ENCODE results near the gene TAGAP.

Gene TAGAP

DNA sequence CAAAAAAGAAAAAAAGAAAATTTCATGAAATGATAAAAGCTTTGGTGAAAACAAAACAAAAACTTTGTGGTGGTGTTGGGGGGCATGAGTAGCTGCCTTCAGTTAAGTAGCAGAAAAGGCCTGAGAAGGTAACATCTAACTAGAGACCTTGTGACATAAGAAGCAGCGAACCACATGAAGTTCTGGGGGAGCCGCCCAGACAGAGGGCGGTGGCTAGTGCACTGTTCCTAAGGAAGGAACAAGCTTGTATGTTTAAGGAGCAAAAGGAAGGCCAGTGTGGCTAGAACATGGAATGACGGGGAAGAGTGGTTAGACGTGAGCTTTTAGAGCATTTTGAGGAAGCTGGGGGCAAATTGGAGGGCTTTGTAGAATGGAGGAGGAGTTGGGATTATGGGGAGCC is 37.3 kb downstream of the TAGAP start:
- TF ChIP-seq CTCF (IDR thresholded peaks at IDR 0.05; ENCODE audit: low read depth, low read length, missing control alignments): no peak
- H3K4me3 ChIP-seq (ENCODE audit: low read depth, low read length): no peak overlapping the region
- in situ Hi-C loops (cut with HindIII; ENCODE audit: low sequenced_read_pairs): no loop called here
- no peak for DNase-seq (ENCODE audit: low read depth)

GRCh38 chr6:159005436-159005835 is 39.4 kb downstream of the TAGAP start:
- no peak overlapping the region for H3K4me3 ChIP-seq (ENCODE audit: low read depth, low read length)
- TF ChIP-seq CTCF (IDR thresholded peaks at IDR 0.05; ENCODE audit: low read depth, low read length, missing control alignments): no peak
- no peak for DNase-seq (ENCODE audit: low read depth)
- in situ Hi-C loops (cut with HindIII; ENCODE audit: low sequenced_read_pairs): no loop called here

GRCh38 chr6:159004592-159004991 is 40.2 kb downstream of the TAGAP start:
- TF ChIP-seq CTCF (IDR thresholded peaks at IDR 0.05; ENCODE audit: low read depth, low read length, missing control alignments): no peak
- no peak overlapping the region for H3K4me3 ChIP-seq (ENCODE audit: low read depth, low read length)
- in situ Hi-C loops (cut with HindIII; ENCODE audit: low sequenced_read_pairs): no loop called here
- DNase-seq (ENCODE audit: low read depth): no peak

- no peak for DNase-seq (ENCODE audit: low read depth)
Measured at GRCh38 chr6:159002432-159003155, 42.2 kb downstream of the TAGAP start.

GRCh38 chr6:158999666-159000403 is 45.0 kb downstream of the TAGAP start, which contains the start of gene RSPH3:
RSPH3 (minus strand) TSS chr6:159000202; CDS start chr6:158999550, 652 bp downstream.
- peak; percentile 67 for DNase-seq (ENCODE audit: low read depth)
- peak; percentile 17 for TF ChIP-seq CTCF (IDR thresholded peaks at IDR 0.05; ENCODE audit: low read depth, low read length, missing control alignments)
- in situ Hi-C loops (cut with HindIII; ENCODE audit: low sequenced_read_pairs): no loop called here
- peak within 1 kb of the TSS; percentile 86 for H3K4me3 ChIP-seq (ENCODE audit: low read depth, low read length)

More at GRCh38 chr6:159002432-159003155, 42.2 kb downstream of the TAGAP start:
- TF ChIP-seq CTCF (IDR thresholded peaks at IDR 0.05; ENCODE audit: low read depth, low read length, missing control alignments): no peak
- in situ Hi-C loops (cut with HindIII; ENCODE audit: low sequenced_read_pairs): no loop called here
- H3K4me3 ChIP-seq (ENCODE audit: low read depth, low read length): no peak overlapping the region

GRCh38 chr6:158999154-158999665 is 45.6 kb downstream of the TAGAP start:
- no peak for DNase-seq (ENCODE audit: low read depth)
- in situ Hi-C loops (cut with HindIII; ENCODE audit: low sequenced_read_pairs): no loop called here
- TF ChIP-seq CTCF (IDR thresholded peaks at IDR 0.05; ENCODE audit: low read depth, low read length, missing control alignments): no peak
- peak overlapping the region; percentile 86 for H3K4me3 ChIP-seq (ENCODE audit: low read depth, low read length)
